B cell (primary cell): Measurements from ENCODE around the gene PGAP3. TPM values are rescaled to one million over a fixed set of nuclear protein-coding genes. Genes with fewer than 3 reads are reported as not detected.

Experiments
- ATAC-seq: fragments of 200-7000 bp; cut with Tn5 transposase; one replicate; pipeline ENCODE4 v1.10.0; 2021; ENCODE audit warnings: low read depth, mild to moderate bottlenecking, moderate number of reproducible peaks, moderate library complexity
- CTCF ChIA-PET: fragments of 350-600 bp; sonication (Branson Sonifier 250); formaldehyde crosslinking; loops from one replicate; lab custom pipeline; 2021; ENCODE audit warnings: antibody characterized with exemption, inconsistent platforms; lab: Charles Lee
- POLR2A ChIA-PET: fragments of 350-600 bp; sonication (Branson Sonifier 250); formaldehyde crosslinking; loops from one replicate; lab custom pipeline; 2021; ENCODE audit warnings: antibody characterized with exemption; lab: Charles Lee
- DNase-seq: peaks from one replicate; pipeline ENCODE4 v3.0.0; 2013
- H2AFZ ChIP-seq: 2 replicates; pipeline ENCODE4 v1.6.1; 2012; ENCODE audit warnings: mild to moderate bottlenecking, low read depth, low read length; ENCODE audit not compliant: insufficient read depth, poor library complexity, severe bottlenecking
- H3K27ac ChIP-seq, 2 donors: 1 replicate in 1 of 2; 2 replicates in 1 of 2; pipeline ENCODE4 v1.5.1; 2012 to 2013; ENCODE audit warnings: low read length in 2 of 2, mild to moderate bottlenecking in 2 of 2, moderate library complexity in 1 of 2
- H3K27me3 ChIP-seq, 4 experiments: fragments of 200-600 bp in 1 of 4; sonication (generic) in 1 of 4; replicated peaks in 1 of 4; 1 replicate in 2 of 4; 2 replicates in 2 of 4; pipeline versions ENCODE4 v1.6.1 to v1.7.0; 2013 to 2016; ENCODE audit warnings: low read length in 3 of 4, mild to moderate bottlenecking in 2 of 4, mixed read lengths in 1 of 4, moderate library complexity in 1 of 4; ENCODE audit not compliant: insufficient read depth in 4 of 4, control insufficient read depth in 3 of 4; ENCODE audit errors: control extremely low read depth in 1 of 4
- H3K36me3 ChIP-seq, 2 experiments: replicated peaks in 1 of 2; 1 replicate in 1 of 2; 2 replicates in 1 of 2; pipeline versions ENCODE4 v1.6.1 to v1.7.1; 2013; ENCODE audit warnings: low read length in 1 of 2; ENCODE audit not compliant: insufficient read depth in 2 of 2, control insufficient read depth in 1 of 2; ENCODE audit errors: control extremely low read depth in 1 of 2, extremely low read depth in 1 of 2
- H3K4me1 ChIP-seq, 2 donors: fragments of 200-600 bp in 1 of 2; sonication (generic) in 1 of 2; 1 replicate in 1 of 2; 2 replicates in 1 of 2; pipeline versions ENCODE4 v1.5.1 to v1.6.1; 2013 to 2017; ENCODE audit warnings: low read length in 2 of 2; ENCODE audit not compliant: control insufficient read depth in 2 of 2, insufficient read depth in 2 of 2
- H3K4me2 ChIP-seq: replicated peaks from 2 replicates; pipeline ENCODE3; 2012; ENCODE audit warnings: mild to moderate bottlenecking, low read depth, low read length; ENCODE audit not compliant: poor library complexity, severe bottlenecking
- H3K4me3 ChIP-seq, 5 experiments: fragments of 200-600 bp in 1 of 5; sonication (generic) in 1 of 5; 1 replicate in 3 of 5; 2 replicates in 2 of 5; pipeline versions ENCODE4 v1.5.1 to v1.7.0; 2011 to 2016; ENCODE audit warnings: low read length in 4 of 5, mild to moderate bottlenecking in 4 of 5, low read depth in 2 of 5, control low read depth in 1 of 5, moderate library complexity in 1 of 5; ENCODE audit not compliant: insufficient read depth in 1 of 5; ENCODE audit errors: control extremely low read depth in 1 of 5, extremely low read depth in 1 of 5
- H3K79me2 ChIP-seq: fragments of 200-600 bp; sonication (generic); one replicate; pipeline ENCODE4 v1.6.0; 2016; ENCODE audit warnings: low read length; ENCODE audit not compliant: control insufficient read depth, insufficient read depth
- H3K9ac ChIP-seq: fragments of 200-600 bp; sonication (generic); 2 replicates; pipeline ENCODE4 v1.6.1; 2017; ENCODE audit warnings: mild to moderate bottlenecking, low read length, moderate library complexity
- H3K9me3 ChIP-seq, 3 donors: one replicate each; pipeline versions ENCODE4 v1.6.1 to v1.7.1; 2013; ENCODE audit warnings: low read length in 2 of 3; ENCODE audit not compliant: control insufficient read depth in 2 of 3, insufficient read depth in 1 of 3; ENCODE audit errors: control extremely low read depth in 1 of 3
- H4K20me1 ChIP-seq: 2 replicates; pipeline ENCODE4 v1.6.0; 2012; ENCODE audit warnings: mild to moderate bottlenecking, low read length; ENCODE audit not compliant: insufficient read depth, control insufficient read depth, poor library complexity, severe bottlenecking
- H3K27ac Mint-ChIP-seq: one replicate; pipeline ENCODE4 v1.8.0; 2021; ENCODE audit warnings: mixed read lengths
- H3K27me3 Mint-ChIP-seq: one replicate; pipeline ENCODE4 v1.8.0; 2021; ENCODE audit warnings: mixed read lengths
- H3K4me1 Mint-ChIP-seq: one replicate; pipeline ENCODE4 v1.8.0; 2021; ENCODE audit warnings: mixed read lengths
- H3K4me3 Mint-ChIP-seq: one replicate; pipeline ENCODE4 v1.8.0; 2021; ENCODE audit warnings: mixed read lengths
- H3K9me3 Mint-ChIP-seq: one replicate; pipeline ENCODE4 v1.8.0; 2022; ENCODE audit warnings: mixed read lengths; ENCODE audit not compliant: insufficient read depth
- CTCF ChIP-seq: fragments of 200-600 bp; IDR thresholded peaks from one replicate; pipeline ENCODE4 v1.8.0; 2022; ENCODE audit warnings: antibody characterized with exemption, mild to moderate bottlenecking
- EZH2 ChIP-seq: IDR thresholded peaks from 2 replicates; pipeline ENCODE4 v1.6.1; 2012; ENCODE audit warnings: borderline replicate concordance, low read depth, mild to moderate bottlenecking, moderate library complexity, low read length; ENCODE audit not compliant: insufficient read depth, poor library complexity, severe bottlenecking
- WGBS: methylation state at CpG from one replicate; pipeline ENCODE4 v1.1.5; 2013; ENCODE audit warnings: missing lambda C conversion rate; ENCODE audit not compliant: insufficient coverage; 5-methylcytosine and 5-hydroxymethylcytosine counted together
- intact Hi-C: fragments of 100-400 bp; cut with micrococcal nuclease; formaldehyde crosslinking; loops from one replicate; pipeline ENCODE4 v1.10.0; 2022
- polyA plus RNA-seq: library from polyadenylated mRNA; depleted of rRNA; stranded (reverse); fragments of >200 nt; gene quantifications from 2 replicates; pipeline ENCODE4 v1.2.3, GENCODE V29; 2012
- total RNA-seq, 2 donors: library from RNA; stranded (reverse); fragments of 120-200 nt in 1 of 2; gene quantifications; 1 replicate in 1 of 2; 2 replicates in 1 of 2; pipeline versions ENCODE4 v1.2.3 to v1.2.4, GENCODE V29; 2013 to 2022

PGAP3 gene
- total and polyA plus RNA-seq, 2 donors (not counting 1 experiment from before 2014, with no cell fraction given) = 27.4 to 34.3 TPM

DNA sequence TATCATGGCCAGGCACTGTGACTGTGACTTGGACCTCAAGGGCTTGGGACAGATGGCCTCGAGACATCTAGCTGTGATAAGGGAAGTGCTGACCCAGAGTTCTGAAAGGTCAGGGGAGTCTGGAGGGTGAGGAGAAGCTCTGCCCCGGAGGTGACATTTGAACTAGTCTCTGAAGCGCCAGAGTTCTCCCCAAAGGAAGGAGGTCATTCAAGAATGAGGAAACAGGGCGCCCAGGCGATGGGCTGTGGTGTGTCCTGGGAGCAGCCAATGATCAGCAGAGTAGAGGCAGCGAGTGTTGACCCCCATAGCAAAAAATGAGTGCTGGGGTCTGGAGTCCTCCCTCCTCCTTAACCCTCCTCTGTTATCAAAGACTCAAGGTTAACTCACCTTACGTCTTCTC, 46.0 kb downstream of the PGAP3 start:
- H2AFZ ChIP-seq = no peak overlapping the region
- ATAC-seq = no peak
- H3K4me3 ChIP-seq = no peak overlapping the region
- DNase-seq = no peak
- no peaks in the 10 kb centered on the region for H3K27me3 Mint-ChIP-seq
- H3K4me1 ChIP-seq = peaks cover 37 to 54% of the 10 kb centered on the region in 2 donors
- H3K9me3 Mint-ChIP-seq = no peaks in the 10 kb centered on the region
- 65% methylated on average over 6 of the region's 7 CpGs for WGBS
- H3K4me1 Mint-ChIP-seq = peaks cover 64% of the 10 kb centered on the region
- H3K9me3 ChIP-seq = no peaks in the 10 kb centered on the region
- H3K79me2 ChIP-seq = peaks cover 100% of the 10 kb centered on the region
- intact Hi-C loops = no loop called here
- H3K27ac ChIP-seq = no peak overlapping the region
- no peak overlapping the region for H3K4me2 ChIP-seq
- ChIA-PET CTCF (interaction anchor here (1.8 kb wide), 1 partner anchor 26 kb away, joined by 5 read pairs; the partner anchor contains the start of gene PNMT), POLR2A (no interaction called here)
- H3K9ac ChIP-seq = no peak overlapping the region
- TF ChIP-seq EZH2 (no peak), CTCF (no peak)
- peaks cover 88% of the 10 kb centered on the region for H4K20me1 ChIP-seq
- peaks cover 0 to 7% of the 10 kb centered on the region in 2 experiments for H3K36me3 ChIP-seq
- H3K27ac Mint-ChIP-seq = no peak overlapping the region
- no peaks in the 10 kb centered on the region for H3K27me3 ChIP-seq
- H3K4me3 Mint-ChIP-seq = no peak overlapping the region

DNA sequence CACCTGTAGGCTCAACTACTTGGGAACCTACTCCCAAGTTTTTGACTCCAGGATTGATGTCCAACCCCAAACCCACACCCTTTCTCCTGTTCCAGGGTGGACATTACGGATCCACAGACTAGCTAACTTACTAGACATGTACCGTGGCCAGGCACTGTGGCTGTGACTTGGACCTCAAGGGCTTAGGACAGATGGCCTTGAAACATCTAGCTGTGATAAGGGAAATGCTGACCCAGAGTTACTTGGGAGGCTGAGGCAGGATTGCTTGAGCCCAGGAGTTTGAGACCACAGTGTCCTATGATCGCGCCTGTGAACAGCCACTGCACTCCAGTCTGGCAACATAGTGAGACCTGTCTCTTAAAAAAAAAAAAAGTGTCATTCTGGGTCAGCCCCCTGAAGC, 46.8 kb downstream of the PGAP3 start:
- TF ChIP-seq EZH2 = no peak
- TF ChIP-seq CTCF = no peak
- no peaks in the 10 kb centered on the region for H3K9me3 Mint-ChIP-seq
- H3K27ac Mint-ChIP-seq = no peak overlapping the region
- H3K4me3 Mint-ChIP-seq = no peak overlapping the region
- H4K20me1 ChIP-seq = peaks cover 80% of the 10 kb centered on the region
- no peak overlapping the region for H3K27ac ChIP-seq
- no peaks in the 10 kb centered on the region for H3K27me3 ChIP-seq
- H3K4me2 ChIP-seq = no peak overlapping the region
- 96% methylated on average over 3 of the region's 4 CpGs for WGBS
- no peaks in the 10 kb centered on the region for H3K9me3 ChIP-seq
- ATAC-seq (no peak), DNase-seq (no peak)
- peaks cover 72% of the 10 kb centered on the region for H3K4me1 Mint-ChIP-seq
- H3K9ac ChIP-seq = no peak overlapping the region
- peaks cover 100% of the 10 kb centered on the region for H3K79me2 ChIP-seq
- H2AFZ ChIP-seq = no peak overlapping the region
- peaks cover 0 to 4% of the 10 kb centered on the region in 2 experiments for H3K36me3 ChIP-seq
- ChIA-PET POLR2A (interaction anchor here (0.5 kb wide), 1 partner anchor 15 kb away, joined by 4 read pairs; no protein-coding TSS in a partner anchor), CTCF (interaction anchor here (0.6 to 5.6 kb wide), 3 partner anchors 18 to 434 kb away, joined by 3 to 61 read pairs (median 5); partner anchors contain the start of gene PNMT)
- H3K4me3 ChIP-seq = no peak overlapping the region
- peaks cover 44 to 61% of the 10 kb centered on the region in 2 donors for H3K4me1 ChIP-seq
- H3K27me3 Mint-ChIP-seq = no peaks in the 10 kb centered on the region
- intact Hi-C loops = no loop called here
